Effector memory CD4-positive, alpha-beta T cell (primary cell): ENCODE measurements around the gene PCK2.

Experiments used
- DNase-seq, 3 donors: peaks; one replicate each; pipeline ENCODE4 v3.0.0-alpha.2; 2020
- H3K27ac ChIP-seq: 2 replicates; pipeline ENCODE4 v1.7.0; 2013; ENCODE audit warnings: mild to moderate bottlenecking, low read length, moderate library complexity; ENCODE audit not compliant: insufficient read depth, poor library complexity, severe bottlenecking
- H3K27me3 ChIP-seq: replicated peaks from 2 replicates; pipeline ENCODE4 v1.7.0; 2013; ENCODE audit warnings: mild to moderate bottlenecking, low read length; ENCODE audit not compliant: insufficient read depth, control insufficient read depth, poor library complexity, severe bottlenecking
- H3K36me3 ChIP-seq: 2 replicates; pipeline ENCODE4 v1.7.0; 2013; ENCODE audit warnings: mild to moderate bottlenecking, low read length, moderate library complexity; ENCODE audit not compliant: control insufficient read depth, insufficient read depth
- H3K4me1 ChIP-seq: 2 replicates; pipeline ENCODE4 v1.7.0; 2013; ENCODE audit warnings: low read length, mild to moderate bottlenecking; ENCODE audit not compliant: control insufficient read depth, insufficient read depth, poor library complexity, severe bottlenecking
- H3K4me3 ChIP-seq: 2 replicates; pipeline ENCODE4 v1.7.0; 2013; ENCODE audit warnings: low read length, low read depth, mild to moderate bottlenecking; ENCODE audit not compliant: insufficient read depth, poor library complexity, severe bottlenecking
- H3K9me3 ChIP-seq: 2 replicates; pipeline ENCODE4 v1.7.0; 2013; ENCODE audit warnings: mild to moderate bottlenecking, low read length, moderate library complexity; ENCODE audit not compliant: control insufficient read depth

PCK2 gene

DNA sequence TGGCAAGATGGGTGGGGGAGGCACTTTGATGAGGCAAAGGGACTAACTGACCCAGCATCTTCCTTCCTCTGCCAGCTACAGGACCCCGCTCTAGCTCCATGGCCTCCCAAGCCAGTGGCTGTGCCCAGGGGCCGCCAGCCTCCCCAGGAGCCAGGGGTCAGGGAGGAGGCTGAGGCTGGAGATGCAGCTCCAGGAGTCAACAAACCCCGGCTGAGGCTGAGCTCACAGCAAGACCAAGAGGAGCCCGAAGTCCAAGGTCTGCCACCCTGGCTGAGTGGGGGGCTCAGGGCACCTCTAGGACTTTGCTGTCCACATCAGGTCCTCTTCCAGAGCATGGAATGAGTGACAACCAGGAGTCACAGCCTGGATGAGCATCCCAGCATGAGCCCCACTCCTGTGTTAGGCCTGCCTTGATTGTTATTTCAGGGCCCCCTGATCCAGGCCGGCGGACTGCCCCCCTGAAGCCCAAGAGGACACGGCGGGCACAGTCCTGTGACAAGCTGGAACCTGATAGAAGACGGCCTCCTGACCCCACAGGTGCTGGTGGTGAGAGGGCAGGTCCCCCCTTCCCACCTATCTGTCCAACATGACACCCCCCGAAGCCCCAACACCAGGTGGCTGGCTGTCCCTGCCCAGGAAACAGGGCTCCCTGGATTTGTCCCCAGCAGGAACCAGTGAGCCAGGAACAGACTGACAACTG is 25.2 kb upstream of the PCK2 start:
- DNase-seq, result no peak
- Histone ChIP-seq H3K27ac (no peak overlapping the region), H3K9me3 (no peaks in the 10 kb centered on the region), H3K4me1 (no peaks in the 10 kb centered on the region), H3K27me3 (no peaks in the 10 kb centered on the region), H3K36me3 (no peaks in the 10 kb centered on the region), H3K4me3 (no peak overlapping the region)

DNA sequence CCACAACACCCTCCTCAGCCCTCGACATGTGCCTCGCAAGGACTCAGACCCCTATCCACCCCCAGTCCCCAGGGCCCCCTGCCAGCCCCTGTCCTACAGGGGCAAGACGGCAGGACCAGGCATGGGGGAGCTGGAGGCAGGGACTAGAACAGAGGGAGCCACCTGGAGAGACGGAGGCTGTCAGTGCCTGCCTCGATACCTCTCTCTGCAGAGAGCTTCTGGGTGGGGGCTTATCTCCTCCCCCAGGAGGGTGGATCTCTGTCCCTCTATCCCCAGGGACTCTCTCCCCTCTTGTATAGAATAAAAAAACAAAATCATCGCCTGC is 24.7 kb upstream of the PCK2 start:
- DNase-seq, result no peak
- H3K4me1 ChIP-seq, result no peaks in the 10 kb centered on the region
- no peak overlapping the region for H3K27ac ChIP-seq
- no peaks in the 10 kb centered on the region for H3K27me3 ChIP-seq
- H3K4me3 ChIP-seq, result no peak overlapping the region
- H3K36me3 ChIP-seq, result no peaks in the 10 kb centered on the region
- no peaks in the 10 kb centered on the region for H3K9me3 ChIP-seq

DNA sequence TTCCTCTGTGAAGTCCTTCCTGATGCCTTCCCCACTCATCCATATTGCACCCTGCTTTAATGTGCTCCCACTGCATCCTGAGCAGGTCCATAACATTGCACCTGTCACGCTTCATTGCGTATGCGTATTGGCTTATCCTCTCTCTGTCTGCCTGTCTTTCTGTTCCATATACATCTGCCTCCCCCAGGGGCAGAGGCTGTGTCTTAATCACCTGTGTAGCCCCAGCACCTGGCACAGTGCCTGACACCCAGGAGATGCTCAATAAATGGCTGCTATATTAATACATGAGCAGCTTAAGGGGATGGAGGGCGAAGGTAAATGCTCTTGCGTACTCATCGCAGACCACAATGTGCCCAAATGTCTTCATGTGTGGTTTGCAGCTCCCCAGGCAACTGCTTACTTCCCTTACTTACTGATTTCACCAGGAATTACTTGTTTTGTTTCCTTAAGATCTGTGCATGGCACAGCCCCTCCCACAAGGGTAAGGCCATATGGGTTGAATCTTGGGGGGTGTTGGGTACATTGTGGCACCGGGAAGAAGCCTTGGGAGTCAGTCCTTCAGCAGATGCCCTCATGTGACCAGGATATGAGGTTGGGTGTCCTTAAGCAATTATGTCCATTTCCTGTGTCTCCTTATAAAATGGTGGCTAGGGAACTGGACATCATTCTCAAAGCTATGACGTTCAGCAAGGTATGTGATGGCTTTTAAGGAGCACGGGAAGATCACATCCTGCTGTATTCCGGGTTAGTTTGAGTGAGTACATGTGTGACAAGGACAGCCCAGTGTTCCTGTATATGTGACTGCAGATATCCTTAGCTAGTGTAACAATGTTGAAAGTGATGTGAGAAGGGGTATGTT is 23.6 kb upstream of the PCK2 start:
- Histone ChIP-seq H3K36me3 (no peaks in the 10 kb centered on the region), H3K4me3 (no peak overlapping the region), H3K9me3 (no peaks in the 10 kb centered on the region), H3K27ac (no peak overlapping the region), H3K27me3 (no peaks in the 10 kb centered on the region), H3K4me1 (no peaks in the 10 kb centered on the region)
- DNase-seq, result no peak

DNA sequence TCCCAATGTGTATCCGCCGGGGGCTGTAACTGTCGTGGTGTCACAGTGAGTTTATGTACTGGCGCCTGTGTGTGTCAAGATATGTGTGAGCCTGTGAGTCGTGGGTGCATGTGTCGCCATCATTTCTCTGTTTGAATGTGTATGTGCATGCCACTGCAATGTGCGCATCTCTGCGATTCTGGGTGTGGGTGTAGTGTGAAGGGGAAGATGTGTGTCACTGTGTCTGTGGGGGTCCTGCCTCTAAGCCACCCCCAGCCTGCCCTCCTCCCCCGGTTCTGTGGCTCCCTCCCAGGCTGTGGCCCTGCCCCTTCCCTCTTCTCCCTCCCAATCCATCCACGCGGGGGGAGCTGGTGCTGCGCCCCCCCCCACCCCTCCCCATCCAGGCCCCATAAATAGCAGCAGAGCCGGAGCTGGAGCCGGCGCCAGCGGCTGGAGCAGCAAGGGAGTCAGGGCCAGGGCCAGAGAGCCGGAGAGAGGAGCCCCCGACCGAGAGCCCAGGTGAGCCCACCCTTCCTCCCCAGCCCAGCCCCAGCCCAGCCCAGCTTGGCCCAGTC is 22.9 kb upstream of the PCK2 start, which contains the start of gene CPNE6:
Gene CPNE6, plus strand, starts transcription at position 419 of the 554 bp plus-strand sequence. CDS start 1,375 bp downstream, outside the sequence.
- no peaks in the 10 kb centered on the region for H3K27me3 ChIP-seq
- H3K27ac ChIP-seq, result no peak within 1 kb of the TSS
- DNase-seq, result no peak
- no peaks in the 10 kb centered on the region for H3K9me3 ChIP-seq
- no peaks in the 10 kb centered on the region for H3K36me3 ChIP-seq
- H3K4me1 ChIP-seq, result no peaks in the 10 kb centered on the region
- H3K4me3 ChIP-seq, result no peak within 1 kb of the TSS

DNA sequence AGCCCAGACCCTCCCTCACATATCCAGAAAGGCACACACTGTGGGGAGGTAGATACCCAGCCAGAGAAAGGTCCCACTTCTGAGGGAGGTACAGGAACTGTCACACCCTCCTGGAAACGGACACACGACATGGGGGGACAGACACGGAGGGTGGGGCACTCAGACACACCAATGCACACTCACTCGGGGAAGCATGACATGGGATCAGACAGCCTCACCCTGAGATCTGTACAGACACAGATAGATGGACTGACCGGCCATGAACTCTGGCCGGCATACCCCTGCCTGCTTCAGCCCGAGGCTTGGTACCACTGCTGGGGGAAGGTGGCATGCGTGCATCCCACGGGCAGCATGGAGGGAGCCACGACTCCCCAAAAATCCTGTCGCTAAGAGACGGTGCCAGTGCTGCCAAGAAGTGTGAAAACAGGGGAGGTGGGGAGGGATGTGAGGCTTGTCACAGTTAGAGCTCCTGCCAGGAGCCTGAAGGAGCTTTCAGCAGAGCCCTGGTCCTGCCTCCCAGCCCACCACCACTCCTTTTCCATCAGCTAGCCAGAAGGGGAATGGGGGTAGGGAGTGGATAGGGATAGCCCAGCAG is 22.2 kb upstream of the PCK2 start:
- Histone ChIP-seq H3K4me1 (no peaks in the 10 kb centered on the region), H3K4me3 (no peak overlapping the region)
- no peak for DNase-seq

DNA sequence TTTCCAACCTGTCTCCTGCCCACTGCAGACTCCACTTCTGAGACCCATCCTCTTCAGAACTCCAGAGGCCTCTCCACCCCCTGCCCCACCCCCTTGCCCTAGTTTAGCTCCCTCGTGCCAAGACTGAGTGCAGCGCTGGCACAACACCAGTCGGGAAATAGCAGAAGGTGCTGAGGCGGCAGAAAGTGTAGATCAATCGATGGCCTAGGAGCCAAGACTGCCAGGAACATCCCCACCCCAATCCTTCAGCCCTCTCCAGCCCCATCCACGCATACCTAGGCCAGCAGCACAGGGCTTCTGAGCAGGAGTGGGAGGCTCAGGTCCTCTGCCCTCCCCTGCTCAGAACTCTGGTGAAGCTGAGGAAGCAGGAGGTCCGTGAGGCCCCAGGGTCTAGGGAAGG is 21.7 kb upstream of the PCK2 start:
- H3K36me3 ChIP-seq, result no peaks in the 10 kb centered on the region
- no peak overlapping the region for H3K4me3 ChIP-seq
- no peak overlapping the region for H3K27ac ChIP-seq
- no peak for DNase-seq
- no peaks in the 10 kb centered on the region for H3K4me1 ChIP-seq
- no peaks in the 10 kb centered on the region for H3K27me3 ChIP-seq
- no peaks in the 10 kb centered on the region for H3K9me3 ChIP-seq

More for the DNA sequence above, 22.2 kb upstream of the PCK2 start:
- H3K36me3 ChIP-seq, result no peaks in the 10 kb centered on the region
- no peaks in the 10 kb centered on the region for H3K27me3 ChIP-seq
- H3K9me3 ChIP-seq, result no peaks in the 10 kb centered on the region
- H3K27ac ChIP-seq, result no peak overlapping the region

DNA sequence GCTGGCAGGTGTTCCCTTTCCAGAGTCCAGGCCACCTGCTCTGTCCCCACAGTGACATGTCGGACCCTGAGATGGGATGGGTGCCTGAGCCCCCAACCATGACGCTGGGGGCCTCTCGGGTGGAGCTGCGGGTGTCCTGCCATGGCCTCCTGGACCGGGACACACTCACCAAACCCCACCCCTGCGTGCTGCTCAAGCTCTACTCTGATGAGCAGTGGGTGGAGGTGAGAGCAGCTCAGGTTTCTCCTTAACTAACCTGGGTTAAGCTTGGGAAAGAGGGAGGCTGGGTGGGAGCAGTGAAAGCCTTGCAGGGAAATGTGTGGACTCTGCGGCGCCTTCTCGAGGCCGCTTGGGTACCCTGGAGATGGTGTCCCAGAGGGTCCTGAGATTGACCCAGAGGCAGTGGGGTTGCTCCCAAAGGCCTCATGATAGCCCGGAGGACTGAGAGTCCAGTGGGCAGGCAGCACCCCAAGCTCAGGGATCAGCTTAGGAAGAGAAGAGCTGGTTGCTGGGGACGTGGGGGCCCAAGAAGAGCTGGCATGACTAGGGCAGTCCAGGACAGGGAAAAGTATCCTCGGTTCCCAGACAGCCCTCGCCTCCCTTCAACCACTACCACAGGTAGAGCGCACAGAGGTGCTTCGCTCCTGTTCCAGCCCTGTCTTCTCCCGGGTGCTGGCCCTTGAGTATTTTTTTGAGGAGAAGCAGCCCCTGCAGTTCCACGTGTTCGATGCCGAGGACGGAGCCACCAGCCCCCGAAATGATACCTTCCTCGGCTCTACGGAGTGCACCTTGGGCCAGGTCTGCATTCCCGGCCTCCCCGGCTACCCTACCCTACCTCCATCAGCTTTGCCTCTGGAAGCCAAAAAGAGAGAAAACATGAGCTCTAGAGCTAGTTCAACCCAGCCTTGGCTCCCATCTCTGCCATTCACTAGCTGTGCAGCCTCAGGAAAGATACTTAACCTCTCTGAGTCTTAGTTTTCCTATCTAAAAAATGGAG is 20.9 kb upstream of the PCK2 start:
- no peaks in the 10 kb centered on the region for H3K27me3 ChIP-seq

DNA sequence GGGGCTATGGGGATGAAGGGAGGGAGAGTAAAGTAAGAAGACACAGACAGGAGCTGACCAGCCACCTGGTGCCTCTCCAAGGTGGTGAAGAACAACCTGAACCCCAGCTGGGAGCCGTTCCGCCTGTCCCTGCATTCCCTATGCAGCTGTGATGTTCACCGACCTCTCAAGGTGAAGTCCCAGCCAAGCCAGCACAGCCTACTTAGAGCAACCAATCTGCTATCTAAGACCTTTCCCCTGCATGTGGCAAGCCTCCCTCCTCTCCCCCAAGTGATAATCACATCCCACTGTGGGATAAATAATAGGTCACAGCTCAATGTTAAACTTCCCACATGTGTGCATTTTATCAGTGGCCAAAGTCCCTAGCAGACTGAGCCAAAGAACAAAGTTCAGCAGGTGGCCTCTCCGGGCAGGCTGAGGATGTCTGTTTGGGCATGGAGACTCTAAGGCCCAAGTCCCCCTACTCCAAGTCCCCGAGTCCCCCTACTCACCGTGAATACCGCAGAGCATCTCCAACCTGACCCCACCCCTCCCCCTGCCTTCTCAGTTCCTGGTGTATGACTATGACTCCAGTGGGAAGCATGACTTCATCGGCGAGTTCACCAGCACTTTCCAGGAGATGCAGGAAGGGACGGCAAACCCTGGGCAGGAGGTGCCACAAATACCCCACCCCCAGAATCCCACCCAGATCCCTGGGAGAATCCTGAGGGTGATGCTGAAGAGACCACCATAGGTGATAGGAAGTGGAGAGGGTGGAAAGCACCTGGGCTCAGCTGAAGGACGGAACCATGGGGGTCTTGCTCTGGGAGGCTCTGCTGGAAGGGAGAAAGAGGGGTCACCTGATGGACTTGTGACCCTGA is 19.3 kb upstream of the PCK2 start:
- no peaks in the 10 kb centered on the region for H3K4me1 ChIP-seq
- H3K36me3 ChIP-seq, result no peaks in the 10 kb centered on the region
- no peak overlapping the region for H3K4me3 ChIP-seq
- no peak overlapping the region for H3K27ac ChIP-seq
- no peaks in the 10 kb centered on the region for H3K27me3 ChIP-seq
- H3K9me3 ChIP-seq, result no peaks in the 10 kb centered on the region
- DNase-seq, result no peak

More for the DNA sequence above, 20.9 kb upstream of the PCK2 start:
- Histone ChIP-seq H3K4me3 (no peak overlapping the region), H3K36me3 (no peaks in the 10 kb centered on the region), H3K9me3 (no peaks in the 10 kb centered on the region), H3K4me1 (no peaks in the 10 kb centered on the region), H3K27ac (no peak overlapping the region)
- no peak for DNase-seq
